ENCODE measurements around the gene PTH1R.

PTH1R gene

DNA sequence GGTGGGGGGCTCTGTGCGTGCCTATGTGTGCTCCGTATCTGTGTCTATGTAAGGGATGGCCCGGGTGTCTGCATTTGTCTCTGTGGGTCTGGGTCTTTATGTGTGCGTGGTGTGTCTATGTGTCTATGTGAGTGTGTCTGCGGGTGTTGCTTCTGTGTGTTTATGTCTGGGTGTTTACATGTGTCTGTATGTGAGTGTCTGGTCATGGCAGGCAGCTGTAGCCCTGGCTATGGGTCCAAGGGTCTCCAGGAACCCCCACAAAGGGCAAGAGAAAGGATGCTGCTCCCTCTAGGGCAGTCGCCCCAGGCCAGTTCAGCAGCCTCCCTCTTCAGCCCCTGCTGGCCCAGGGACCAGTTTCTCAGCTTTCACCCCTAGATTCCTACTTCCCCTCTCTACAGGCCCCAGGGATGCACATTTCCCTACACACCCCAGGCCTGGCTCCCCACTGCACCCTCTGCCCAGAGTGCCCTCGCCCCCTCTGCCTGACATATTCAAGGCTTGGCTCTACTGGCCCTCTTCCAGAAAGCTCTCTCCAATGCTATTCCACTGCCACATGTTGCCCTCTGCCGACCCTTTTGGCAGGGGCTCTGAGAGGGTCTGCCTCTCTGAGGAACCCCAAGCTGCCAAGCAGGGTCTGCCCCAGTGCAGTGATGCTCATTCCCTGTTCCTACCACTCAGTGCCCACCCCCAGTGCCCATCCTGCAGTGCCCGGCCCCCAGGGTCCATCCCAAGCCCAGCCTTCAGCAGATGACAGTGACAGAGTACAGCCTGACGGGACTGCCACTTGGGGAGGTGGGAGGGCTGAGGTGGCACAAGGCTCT lies 13.2 kb upstream of the PTH1R start:
- no peak for DNase-seq (ENCODE audit: low spot score)

GRCh38 chr3:46865031-46865507 lies 12.5 kb upstream of the PTH1R start:
- no peak for DNase-seq (ENCODE audit: low spot score)

GRCh38 chr3:46865546-46865945 lies 12.0 kb upstream of the PTH1R start:
- DNase-seq (ENCODE audit: low spot score) = no peak

DNA sequence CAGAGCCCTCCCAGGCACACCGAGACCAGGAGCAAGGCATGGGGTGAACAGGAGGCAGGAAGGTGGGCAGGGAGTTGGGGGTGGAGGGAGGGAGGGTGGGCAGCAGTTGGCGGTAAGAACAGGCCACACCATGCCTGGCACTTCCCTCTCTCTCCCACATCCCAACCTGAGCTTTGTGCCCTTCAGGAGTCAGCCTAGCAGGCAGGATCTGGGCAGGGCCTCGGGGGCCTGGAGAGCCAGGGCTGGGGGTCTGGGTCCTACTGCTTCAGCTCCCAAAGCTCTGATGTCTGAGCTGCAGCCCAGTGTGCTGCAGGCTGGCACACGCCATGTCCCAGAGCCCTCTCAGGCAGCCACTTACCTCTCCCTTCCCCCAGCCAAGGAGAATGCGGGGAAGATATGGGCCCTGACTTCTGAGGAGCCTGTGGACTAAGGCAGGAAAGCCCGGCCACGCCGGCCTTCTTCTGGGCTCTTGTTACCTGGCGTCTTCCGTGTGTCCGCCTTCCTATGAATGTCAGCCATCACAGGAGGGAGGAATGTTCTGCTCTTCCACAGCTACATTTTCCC lies 11.4 kb upstream of the PTH1R start:
- DNase-seq (ENCODE audit: low spot score) = no peak

DNA sequence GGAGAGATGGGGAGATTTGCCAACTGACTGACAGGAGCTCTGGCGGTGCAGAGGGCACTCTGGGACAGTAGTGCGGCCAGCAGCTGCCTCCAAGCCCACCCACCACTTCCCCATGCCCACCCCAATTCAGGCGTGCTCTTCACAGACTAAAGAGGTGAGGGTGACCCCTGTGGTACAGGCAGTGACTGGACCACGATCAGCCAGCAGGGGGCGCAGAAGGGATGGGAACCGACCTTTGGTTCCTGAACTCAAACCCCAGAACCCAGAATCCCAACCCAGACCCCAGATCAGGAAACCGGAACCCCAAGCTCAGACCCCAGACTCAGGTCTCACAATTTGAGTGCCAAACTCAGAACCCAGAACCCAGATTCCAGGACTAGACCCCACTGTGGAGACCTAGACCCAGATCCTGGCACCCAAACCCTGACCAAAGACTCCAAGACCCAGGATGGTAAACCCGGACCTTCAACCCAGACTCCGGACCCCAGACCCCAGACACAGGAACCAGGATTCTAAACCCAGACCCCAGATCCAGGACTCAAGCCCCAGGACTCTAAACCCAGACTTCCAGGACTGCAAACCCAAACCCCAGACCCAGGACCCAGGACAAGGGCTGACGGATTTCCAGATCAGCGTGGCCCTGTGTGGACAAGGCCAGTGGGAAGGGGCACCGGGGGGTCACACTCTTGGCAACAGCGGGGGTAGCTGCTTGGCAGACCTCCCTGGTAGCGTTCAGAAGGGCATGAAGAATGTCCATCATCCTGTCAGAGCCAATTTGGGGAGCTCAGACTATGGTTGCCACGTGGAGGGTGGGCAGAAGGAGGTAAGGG lies 10.6 kb upstream of the PTH1R start:
- peak; percentile 73 for DNase-seq (ENCODE audit: low spot score)

- no peak for DNase-seq (ENCODE audit: low spot score)
Observed at GRCh38 chr3:46867550-46867898, 10.0 kb upstream of the PTH1R start.

DNA sequence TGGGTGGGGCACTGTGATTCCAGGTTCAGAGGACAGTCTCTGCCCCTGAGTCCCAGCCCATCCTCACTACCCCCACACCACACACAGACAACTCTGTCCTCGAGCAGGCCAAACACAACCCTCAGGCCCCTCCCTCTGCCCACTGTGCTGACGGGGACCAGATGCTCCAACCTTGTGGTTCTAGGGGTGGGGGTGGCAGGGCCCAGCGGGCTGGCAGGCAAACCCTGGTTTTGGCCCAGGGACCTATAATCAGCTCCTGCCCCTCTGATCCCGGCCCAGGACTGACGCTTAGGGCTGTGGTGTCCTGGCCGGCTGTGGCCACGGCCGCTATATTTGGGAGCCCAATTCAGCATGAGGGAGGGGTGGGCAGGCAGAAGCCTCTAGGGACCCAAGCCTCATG lies 9.2 kb upstream of the PTH1R start:
- DNase-seq (ENCODE audit: low spot score) = no peak

GRCh38 chr3:46868948-46869347 lies 8.6 kb upstream of the PTH1R start:
- DNase-seq (ENCODE audit: low spot score) = no peak

DNA sequence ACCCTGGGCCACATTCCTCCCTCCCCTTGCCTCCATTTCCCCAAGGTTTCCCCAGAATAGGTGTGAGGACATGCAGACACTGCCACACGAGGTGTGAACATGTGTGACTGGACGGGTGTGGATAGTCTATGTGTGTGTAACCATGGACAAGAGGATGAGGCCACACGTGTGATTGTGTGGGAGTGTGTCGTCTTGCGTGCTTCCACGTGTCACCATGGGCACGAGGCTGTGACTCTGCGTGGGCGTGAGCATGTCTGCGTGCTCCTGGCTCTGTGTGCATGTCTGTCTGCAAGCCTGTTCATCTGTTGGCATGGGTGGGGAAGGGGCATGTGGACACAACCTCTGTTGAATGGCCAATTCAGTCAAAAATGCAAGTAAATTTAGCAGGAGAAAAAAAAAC lies 8.1 kb upstream of the PTH1R start:
- no peak for DNase-seq (ENCODE audit: low spot score)

GRCh38 chr3:46870651-46871050 lies 6.9 kb upstream of the PTH1R start:
- DNase-seq (ENCODE audit: low spot score) = no peak

DNA sequence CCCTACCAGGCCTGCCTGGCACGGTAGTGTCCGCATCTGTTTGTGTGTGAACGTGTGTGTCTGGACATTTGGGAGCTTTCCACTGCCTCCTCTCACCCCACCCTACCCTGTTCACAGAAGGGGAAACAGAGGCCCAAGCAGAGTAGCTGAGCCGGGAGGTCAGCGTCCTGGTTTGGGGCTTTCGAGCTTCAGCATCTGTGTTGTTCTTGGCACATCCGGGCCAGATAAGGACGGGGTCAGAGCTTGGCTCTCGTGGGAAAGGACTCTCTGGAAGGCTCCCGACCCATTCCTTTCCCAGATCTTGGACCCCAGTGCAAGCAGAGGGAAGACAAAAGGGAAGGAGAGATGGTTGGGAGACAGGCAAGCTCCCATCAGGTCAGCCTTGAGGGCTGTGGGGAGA lies 6.3 kb upstream of the PTH1R start:
- DNase-seq (ENCODE audit: low spot score) = no peak

GRCh38 chr3:46873521-46873920 lies 4.0 kb upstream of the PTH1R start:
- DNase-seq (ENCODE audit: low spot score) = no peak

DNA sequence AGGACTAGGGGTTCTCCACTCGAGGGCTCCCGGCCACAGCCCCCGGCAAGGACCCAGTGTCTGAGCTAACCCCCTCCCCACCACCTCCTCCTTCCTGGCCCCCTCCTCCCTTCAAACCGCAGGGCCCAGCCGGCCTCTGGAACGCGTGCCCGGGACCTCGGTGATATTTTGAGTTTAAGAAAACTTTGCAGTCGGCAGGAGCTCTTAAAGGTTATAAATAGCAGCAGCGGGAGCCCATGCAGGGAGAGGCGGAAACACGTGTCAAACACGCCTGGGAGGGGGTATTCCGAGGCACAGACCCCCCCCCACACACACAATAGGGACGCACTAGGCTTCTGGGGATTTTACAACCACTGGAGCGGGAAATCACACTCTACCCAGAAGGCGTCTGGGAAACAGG lies 3.1 kb upstream of the PTH1R start:
- DNase-seq (ENCODE audit: low spot score) = no peak

GRCh38 chr3:46875560-46875959 lies 2.0 kb upstream of the PTH1R start:
- DNase-seq (ENCODE audit: low spot score) = no peak

- DNase-seq (ENCODE audit: low spot score) = no peak
Observed at GRCh38 chr3:46876313-46877300, 914 bp upstream of the PTH1R start.

GRCh38 chr3:46878781-46879436 lies 1.4 kb downstream of the PTH1R start:
- DNase-seq (ENCODE audit: low spot score) = no peak

DNA sequence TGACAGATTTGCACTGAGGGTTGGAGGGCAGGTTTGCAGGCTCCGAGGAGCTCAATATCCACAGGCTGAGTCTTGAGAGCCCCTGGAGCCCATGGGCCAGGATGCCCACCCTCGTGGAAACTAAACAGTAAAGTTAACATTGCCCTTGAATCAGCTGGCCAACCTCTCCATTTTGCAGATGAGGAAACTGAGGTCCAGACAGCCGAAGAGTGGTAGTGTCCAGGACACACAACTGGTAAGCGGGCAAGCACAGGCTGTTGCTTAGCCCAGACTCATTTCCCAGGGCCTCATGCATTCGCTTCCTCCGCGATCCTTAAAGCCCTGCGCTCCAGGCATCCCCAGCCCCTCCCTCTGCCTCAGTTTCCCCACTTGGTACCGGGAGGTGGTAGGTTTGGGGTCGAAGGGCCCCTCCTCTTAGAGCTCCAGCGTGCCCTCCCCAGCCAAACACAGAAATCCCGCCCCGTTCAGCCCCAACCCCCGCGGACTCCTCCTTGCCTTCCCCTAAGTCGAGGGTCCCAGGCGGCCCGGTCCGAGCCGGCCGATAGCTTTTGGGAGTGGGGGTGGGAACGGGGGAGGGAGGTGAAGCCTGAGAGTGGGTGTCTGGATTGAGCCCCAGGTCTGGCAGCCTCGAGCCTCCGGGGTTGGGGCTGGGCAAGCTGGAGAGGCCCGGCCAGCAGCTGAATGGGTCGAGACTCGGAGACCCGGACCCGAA lies 3.5 kb downstream of the PTH1R start:
- no peak for DNase-seq (ENCODE audit: low spot score)

DNA sequence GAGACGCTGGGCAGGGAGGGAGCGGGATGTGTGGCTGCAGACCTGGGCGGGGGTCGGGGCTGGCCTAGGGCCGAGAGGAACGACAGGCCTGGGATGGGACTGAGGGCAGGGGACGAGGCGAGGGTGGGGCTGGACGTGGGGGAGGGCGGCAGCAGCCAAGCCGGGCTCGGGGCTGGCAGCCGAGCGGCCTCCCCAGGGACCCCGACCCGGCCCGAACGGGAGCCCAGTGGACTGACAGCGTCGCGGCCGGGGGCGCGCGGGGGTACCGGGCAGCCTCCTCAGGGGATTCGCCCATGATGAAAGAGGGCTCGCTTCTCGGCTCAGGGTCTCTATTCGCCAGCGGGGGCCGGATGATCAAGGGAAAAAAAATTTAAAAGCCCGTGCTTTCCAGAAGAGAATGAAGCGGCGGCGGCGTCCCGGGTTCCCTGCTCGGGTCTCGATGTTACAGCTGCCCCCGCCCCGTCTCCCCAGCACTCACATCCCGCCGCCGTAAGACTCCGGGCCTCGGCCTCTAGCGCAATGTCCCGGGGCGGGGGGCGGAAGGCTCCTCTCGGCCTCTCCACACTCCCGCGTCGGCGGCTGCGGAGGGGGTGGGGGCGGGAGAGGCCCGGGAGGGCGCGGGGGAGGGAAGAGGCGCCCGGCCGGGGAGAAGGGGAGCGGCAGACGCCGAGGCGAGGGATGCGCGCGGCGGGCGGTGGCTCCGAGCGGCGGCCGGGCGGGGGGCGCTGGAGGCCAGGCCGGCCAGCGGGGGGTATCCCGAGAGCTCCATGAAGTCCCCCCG lies 4.3 kb downstream of the PTH1R start:
- DNase-seq (ENCODE audit: low spot score) = no peak

DNA sequence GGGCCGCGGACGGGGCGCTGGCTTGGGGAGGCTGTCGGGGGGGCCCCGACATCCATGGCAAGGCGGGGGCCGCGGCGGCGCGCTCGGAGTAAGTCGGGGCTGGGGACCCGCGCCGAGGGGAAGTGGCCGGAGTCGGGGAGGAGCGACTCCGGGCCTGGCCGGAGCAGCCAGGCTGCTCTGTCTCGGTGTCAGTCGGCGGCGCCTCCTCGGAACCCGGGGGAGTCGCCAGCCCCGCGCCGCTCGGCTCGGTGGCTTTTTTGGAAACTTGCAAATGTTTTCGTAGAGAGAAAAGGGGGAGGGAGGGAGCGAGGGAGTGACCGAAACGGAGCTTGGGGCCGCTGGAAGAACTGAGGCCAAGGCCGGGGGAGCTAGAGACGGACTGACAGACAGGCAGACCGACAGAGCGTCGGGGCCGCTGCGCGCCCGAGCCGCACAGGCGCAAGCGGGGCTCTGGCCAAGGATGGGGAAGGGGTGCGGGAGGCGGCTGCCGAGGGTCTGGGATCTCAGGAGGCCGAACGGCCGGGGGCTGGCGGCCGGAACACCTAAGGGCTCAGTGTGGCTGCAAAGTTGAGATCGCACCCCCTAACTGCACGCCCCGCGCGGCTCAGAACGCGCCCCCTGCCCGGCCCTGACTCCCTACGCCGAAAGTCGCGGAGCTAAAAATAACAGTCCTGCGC lies 5.0 kb downstream of the PTH1R start:
- DNase-seq (ENCODE audit: low spot score) = no peak

All from hematopoietic multipotent progenitor cell treated with erythropoietin and hydrocortisone succinate and interleukin-3 and kit ligand, for 17 days (in vitro differentiated cells).